Lung (tissue), 12 donors: Measurements from ENCODE around the gene TMEM141. TPM values are rescaled to one million over a fixed set of nuclear protein-coding genes. Genes with fewer than 3 reads are reported as not detected.

Source experiments
- ATAC-seq: fragments of 200-7000 bp; cut with Tn5 transposase; one replicate; pipeline ENCODE4 v1.9.1; 2020; ENCODE audit warnings: moderate number of reproducible peaks; ENCODE audit not compliant: insufficient read depth, low FRiP score
- DNase-seq, 3 donors: peaks; one replicate each; pipeline ENCODE4 v3.0.0-alpha.2; 2013 to 2017
- H3K27ac ChIP-seq, 2 donors: one replicate each; pipeline ENCODE4 v1.5.1; 2013; ENCODE audit warnings: mild to moderate bottlenecking in 2 of 2, moderate library complexity in 2 of 2, control low read depth in 1 of 2, inconsistent platforms in 1 of 2, low read depth in 1 of 2, low read length in 1 of 2
- H3K27me3 ChIP-seq, 3 donors: one replicate each; pipeline ENCODE4 v1.5.1; 2013; ENCODE audit warnings: low read length in 2 of 3; ENCODE audit not compliant: control insufficient read depth in 3 of 3, insufficient read depth in 3 of 3
- H3K36me3 ChIP-seq, 4 donors: one replicate each; pipeline ENCODE4 v1.5.1; 2013; ENCODE audit warnings: low read length in 4 of 4, mild to moderate bottlenecking in 1 of 4, moderate library complexity in 1 of 4; ENCODE audit not compliant: control insufficient read depth in 4 of 4, insufficient read depth in 4 of 4
- H3K4me1 ChIP-seq, 5 donors: one replicate each; pipeline ENCODE4 v1.5.1; 2013; ENCODE audit warnings: low read length in 5 of 5, mild to moderate bottlenecking in 2 of 5, moderate library complexity in 1 of 5; ENCODE audit not compliant: control insufficient read depth in 5 of 5, insufficient read depth in 5 of 5
- H3K4me3 ChIP-seq: one replicate; pipeline ENCODE4 v1.5.1; 2013; ENCODE audit warnings: mild to moderate bottlenecking, control low read depth, moderate library complexity
- H3K9ac ChIP-seq, 2 donors: one replicate each; pipeline ENCODE4 v1.5.1; 2013; ENCODE audit warnings: low read length in 2 of 2, control low read depth in 1 of 2; ENCODE audit not compliant: insufficient read depth in 1 of 2
- H3K9me3 ChIP-seq, 4 donors: one replicate each; pipeline ENCODE4 v1.5.1; 2013; ENCODE audit warnings: low read length in 3 of 4, mild to moderate bottlenecking in 1 of 4, moderate library complexity in 1 of 4; ENCODE audit not compliant: control insufficient read depth in 4 of 4, insufficient read depth in 3 of 4
- CTCF ChIP-seq: IDR thresholded peaks from 2 replicates; pipeline ENCODE4 v1.5.1; 2012; ENCODE audit warnings: mild to moderate bottlenecking; ENCODE audit errors: control extremely low read depth, extremely low read depth
- WGBS, 2 donors: extraction: QIAGEN DNeasy Blood & Tissue Kit; methylation state at CpG; one replicate each; pipeline ENCODE4 v1.1.7; 2013; 5-methylcytosine and 5-hydroxymethylcytosine counted together
- polyA plus RNA-seq, 2 donors: library from polyadenylated mRNA; stranded (reverse); fragments of 200-250 nt; gene quantifications; one replicate each; pipeline ENCODE4 v1.2.1, GENCODE V29; 2013
- total RNA-seq, 2 donors: library from RNA; depleted of rRNA in 1 of 2; stranded (reverse); fragments of >200 nt in 1 of 2; gene quantifications; one replicate each; pipeline ENCODE4 v1.2.1, GENCODE V29; 2014 to 2021
- donor health status: control.
- donor health status: control.
- donor health status: Bipolar disorder and iron deficiency.
- donor health status: healthy.
- donor health status: DM: yes; HTN: yes; CAD: no.

TMEM141 gene
- total and polyA plus RNA-seq, 4 donors: 56.5 to 177 (median 113) TPM

DNA sequence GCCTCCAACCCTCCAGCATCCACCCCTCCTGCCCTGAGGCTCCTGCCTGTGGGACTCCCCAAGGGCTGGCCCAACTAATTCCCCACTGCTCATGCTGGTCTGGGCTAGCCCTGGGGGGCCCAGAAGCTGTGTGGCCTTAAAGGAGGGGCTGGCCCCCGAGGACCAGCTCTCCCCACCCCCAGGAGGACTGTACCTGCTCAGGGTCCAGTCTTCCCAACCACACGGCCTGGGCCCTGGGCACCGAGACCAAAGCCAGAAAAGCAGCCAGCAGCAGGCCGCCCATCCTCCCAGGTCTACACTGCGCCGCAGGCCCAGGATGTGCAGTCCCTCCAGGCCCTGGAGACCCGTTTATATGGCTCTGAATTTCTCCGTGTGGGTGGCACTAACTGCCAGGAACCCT, 42.9 kb upstream of the TMEM141 start, which contains the start of gene LCN6:
LCN6 (minus strand) TSS at position 325 of the 400 bp plus-strand sequence; CDS start at position 283, 42 bp downstream.
- Histone ChIP-seq H3K36me3 (no peaks in the 10 kb centered on the region), H3K4me3 (no peak within 1 kb of the TSS), H3K9me3 (peaks cover 0 to 4% (median 0%) of the 10 kb centered on the region in 4 donors), H3K9ac (no peak within 1 kb of the TSS), H3K27ac (no peak within 1 kb of the TSS), H3K4me1 (no peaks in the 10 kb centered on the region), H3K27me3 (peaks cover 0 to 2% (median 0%) of the 10 kb centered on the region in 3 donors)
- ATAC-seq: no peak
- no peak for DNase-seq
- WGBS, 2 donors: 77 to 80% methylated on average over 8 of the region's 8 CpGs
- no peak for TF ChIP-seq CTCF

GRCh38 chr9:136748666-136749611, 42.2 kb upstream of the TMEM141 start:
- WGBS, 2 donors: 63 to 68% methylated on average over 21 of the region's 21 CpGs
- H3K4me1 ChIP-seq: no peaks in the 10 kb centered on the region
- H3K27me3 ChIP-seq: no peaks in the 10 kb centered on the region
- ATAC-seq (no peak), DNase-seq (no peak)
- H3K9me3 ChIP-seq: peaks cover 0 to 4% (median 0%) of the 10 kb centered on the region in 4 donors
- H3K4me3 ChIP-seq: no peak overlapping the region
- TF ChIP-seq CTCF: no peak
- no peak overlapping the region for H3K9ac ChIP-seq
- no peak overlapping the region for H3K27ac ChIP-seq
- no peaks in the 10 kb centered on the region for H3K36me3 ChIP-seq

- Histone ChIP-seq H3K4me1 (no peaks in the 10 kb centered on the region), H3K9ac (no peak overlapping the region), H3K4me3 (no peak overlapping the region), H3K27me3 (no peaks in the 10 kb centered on the region), H3K36me3 (no peaks in the 10 kb centered on the region), H3K27ac (no peak overlapping the region), H3K9me3 (peaks cover 0 to 4% (median under 1%) of the 10 kb centered on the region in 4 donors)
- no peak for ATAC-seq
- TF ChIP-seq CTCF: no peak
- DNase-seq: no peak
- WGBS, 2 donors: 58 to 69% methylated on average over 2 of the region's 2 CpGs
Measured at GRCh38 chr9:136750526-136750925, 40.6 kb upstream of the TMEM141 start.
